ENCODE measurements around the gene RALGDS. TPM values are rescaled to one million over a fixed set of nuclear protein-coding genes. Genes with fewer than 3 reads are reported as not detected.

The RALGDS gene
- total and polyA plus RNA-seq, 5 donors = 18.5 to 36.3 (median 33.5) TPM

GRCh38 chr9:133133681-133134387 lies 12.8 kb upstream of the RALGDS start:
- no peaks in the 10 kb centered on the region for H3K27me3 ChIP-seq (ENCODE audit: control insufficient read depth, insufficient read depth)
- ATAC-seq (peak; percentile 90 to 92), DNase-seq (peak; percentile 91 to 94 (median 93))
- H3K9me3 ChIP-seq (ENCODE audit: control insufficient read depth, low read length) = no peaks in the 10 kb centered on the region
- intact Hi-C loops (cut with DNase I) = no loop called here
- peak overlapping the region; percentile 99 for H3K27ac ChIP-seq (ENCODE audit: low read length)
- WGBS = 18% methylated on average over 21 of the region's 21 CpGs
- peaks cover 27% of the 10 kb centered on the region for H3K4me1 ChIP-seq (ENCODE audit: control insufficient read depth, insufficient read depth, low read length)
- H3K4me3 ChIP-seq (ENCODE audit: low read length) = no peak overlapping the region

- Histone ChIP-seq H3K27me3 (ENCODE audit: control insufficient read depth, insufficient read depth) (no peaks in the 10 kb centered on the region), H3K27ac (ENCODE audit: low read length) (peak overlapping the region; percentile 58), H3K4me3 (ENCODE audit: low read length) (no peak overlapping the region), H3K9me3 (ENCODE audit: control insufficient read depth, low read length) (no peaks in the 10 kb centered on the region), H3K4me1 (ENCODE audit: control insufficient read depth, insufficient read depth, low read length) (peaks cover 27% of the 10 kb centered on the region)
- intact Hi-C loops (cut with DNase I) = no loop called here
- 81% methylated on average over 16 of the region's 16 CpGs for WGBS
- no peak for DNase-seq
- ATAC-seq = no peak
Measured at GRCh38 chr9:133132174-133132573, 11.1 kb upstream of the RALGDS start.

DNA sequence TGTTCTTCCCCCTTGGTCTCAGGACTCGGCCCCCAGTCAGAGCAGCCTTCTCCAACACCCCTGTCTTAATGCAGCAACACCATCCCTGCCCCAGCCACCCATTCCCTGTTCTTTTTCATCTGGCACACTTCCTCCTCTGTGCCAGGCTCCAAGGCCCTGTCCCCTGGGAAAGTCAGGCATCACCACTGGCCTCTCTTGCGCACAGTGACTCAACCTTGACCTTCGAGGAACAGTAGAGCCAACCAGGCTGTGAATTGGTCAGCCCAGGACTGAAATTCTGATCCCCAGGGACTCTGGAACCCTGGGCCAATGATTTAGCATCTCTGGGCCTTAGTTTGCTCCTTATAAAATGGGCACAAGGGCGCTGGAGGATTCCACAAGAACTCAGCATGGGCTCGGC lies 10.5 kb upstream of the RALGDS start:
- DNase-seq (no peak), ATAC-seq (no peak)
- H3K4me1 ChIP-seq (ENCODE audit: control insufficient read depth, insufficient read depth, low read length) = peaks cover 31% of the 10 kb centered on the region
- no peak overlapping the region for H3K4me3 ChIP-seq (ENCODE audit: low read length)
- no peaks in the 10 kb centered on the region for H3K27me3 ChIP-seq (ENCODE audit: control insufficient read depth, insufficient read depth)
- H3K9me3 ChIP-seq (ENCODE audit: control insufficient read depth, low read length) = no peaks in the 10 kb centered on the region
- 88% methylated on average over 5 of the region's 5 CpGs for WGBS
- no peak overlapping the region for H3K27ac ChIP-seq (ENCODE audit: low read length)
- intact Hi-C loops (cut with DNase I) = no loop called here

DNA sequence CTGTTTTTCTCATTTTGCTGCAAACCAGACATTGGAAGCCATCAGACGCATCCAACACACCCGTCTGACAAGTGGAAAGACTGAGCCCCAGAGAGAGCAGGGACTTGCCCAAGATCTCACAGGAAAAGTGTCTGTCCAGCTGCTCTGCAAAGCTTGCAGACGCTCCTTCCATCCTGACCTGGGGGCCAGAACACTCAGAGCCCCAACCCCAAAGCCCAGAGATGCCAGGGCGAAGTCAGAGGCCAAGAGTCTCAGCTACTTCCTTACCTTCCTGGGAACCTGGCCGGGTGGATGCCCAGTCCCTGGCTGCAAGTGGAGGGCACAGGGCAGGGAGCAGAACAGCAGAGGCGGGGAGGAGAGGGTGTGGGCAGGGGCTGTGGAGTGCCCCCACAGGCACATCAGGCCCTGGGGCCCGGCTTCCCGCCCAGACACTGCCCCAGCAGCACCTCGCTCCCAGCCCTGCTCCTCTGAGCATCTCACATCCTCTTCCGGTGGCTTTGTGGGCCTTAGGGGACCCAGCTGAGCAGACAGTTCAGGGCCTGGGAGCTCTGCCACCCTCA lies 9.7 kb upstream of the RALGDS start:
- 86% methylated on average over 10 of the region's 10 CpGs for WGBS
- Histone ChIP-seq H3K9me3 (ENCODE audit: control insufficient read depth, low read length) (no peaks in the 10 kb centered on the region), H3K4me1 (ENCODE audit: control insufficient read depth, insufficient read depth, low read length) (peaks cover 33% of the 10 kb centered on the region), H3K27me3 (ENCODE audit: control insufficient read depth, insufficient read depth) (no peaks in the 10 kb centered on the region), H3K27ac (ENCODE audit: low read length) (no peak overlapping the region), H3K4me3 (ENCODE audit: low read length) (no peak overlapping the region)
- ATAC-seq (no peak), DNase-seq (peak in 1 of 3 donors; percentile 60)
- intact Hi-C loops (cut with DNase I) = no loop called here

- Histone ChIP-seq H3K4me1 (ENCODE audit: control insufficient read depth, insufficient read depth, low read length) (peaks cover 22% of the 10 kb centered on the region), H3K9me3 (ENCODE audit: control insufficient read depth, low read length) (no peaks in the 10 kb centered on the region), H3K27me3 (ENCODE audit: control insufficient read depth, insufficient read depth) (no peaks in the 10 kb centered on the region), H3K27ac (ENCODE audit: low read length) (peak overlapping the region; percentile 25), H3K4me3 (ENCODE audit: low read length) (no peak overlapping the region)
- 67% methylated on average over 29 of the region's 29 CpGs for WGBS
- ATAC-seq (no peak), DNase-seq (peak in 1 of 3 donors; percentile 35)
- intact Hi-C loops (cut with DNase I) = no loop called here
Measured at GRCh38 chr9:133129001-133129795, 8.2 kb upstream of the RALGDS start.

GRCh38 chr9:133128152-133128551 lies 7.1 kb upstream of the RALGDS start:
- H3K9me3 ChIP-seq (ENCODE audit: control insufficient read depth, low read length) = no peaks in the 10 kb centered on the region
- H3K4me1 ChIP-seq (ENCODE audit: control insufficient read depth, insufficient read depth, low read length) = peaks cover 18% of the 10 kb centered on the region
- no peaks in the 10 kb centered on the region for H3K27me3 ChIP-seq (ENCODE audit: control insufficient read depth, insufficient read depth)
- no peak for ATAC-seq
- intact Hi-C loops (cut with DNase I) = no loop called here
- no peak overlapping the region for H3K4me3 ChIP-seq (ENCODE audit: low read length)
- no peak overlapping the region for H3K27ac ChIP-seq (ENCODE audit: low read length)
- WGBS = 88% methylated on average over 13 of the region's 13 CpGs
- DNase-seq = no peak

DNA sequence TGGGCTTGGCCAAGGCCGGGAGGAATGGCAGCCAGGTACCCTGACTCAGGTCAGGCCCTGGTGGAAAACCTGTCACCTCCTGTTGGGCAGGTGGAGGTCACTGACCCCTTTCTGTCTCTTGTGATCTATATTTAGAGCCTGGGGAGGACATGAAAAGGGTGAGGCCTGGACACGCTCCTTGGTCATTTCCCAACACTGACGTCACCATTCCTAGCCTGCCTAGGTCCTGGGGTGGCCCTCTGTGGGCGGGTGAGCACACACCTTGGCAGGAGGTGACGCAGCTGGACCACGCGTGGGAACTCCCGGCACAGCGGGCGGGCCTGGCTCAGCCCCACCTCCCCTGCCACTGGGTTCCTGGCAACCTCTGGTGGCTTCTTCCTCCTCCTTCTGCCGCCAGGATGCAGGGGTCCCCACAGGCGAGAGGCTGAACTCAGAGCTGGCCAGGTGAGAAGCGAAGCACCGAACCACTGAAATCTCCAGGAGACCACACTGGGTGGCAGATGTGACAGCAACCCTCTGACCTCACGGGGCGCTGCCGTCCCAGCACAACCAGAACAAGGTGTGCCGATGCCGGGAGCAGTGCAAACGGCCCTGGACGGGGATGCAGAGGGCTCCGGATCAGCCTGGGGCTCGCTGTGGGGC lies 6.4 kb upstream of the RALGDS start:
- H3K9me3 ChIP-seq (ENCODE audit: control insufficient read depth, low read length) = no peaks in the 10 kb centered on the region
- ATAC-seq (peak; percentile 12 to 50), DNase-seq (peak in 2 of 3 donors; percentile 69 to 74)
- H3K4me1 ChIP-seq (ENCODE audit: control insufficient read depth, insufficient read depth, low read length) = peaks cover 16% of the 10 kb centered on the region
- H3K4me3 ChIP-seq (ENCODE audit: low read length) = no peak overlapping the region
- intact Hi-C loops (cut with DNase I) = no loop called here
- no peaks in the 10 kb centered on the region for H3K27me3 ChIP-seq (ENCODE audit: control insufficient read depth, insufficient read depth)
- H3K27ac ChIP-seq (ENCODE audit: low read length) = peak overlapping the region; percentile 14
- WGBS = 66% methylated on average over 23 of the region's 23 CpGs

- no peaks in the 10 kb centered on the region for H3K27me3 ChIP-seq (ENCODE audit: control insufficient read depth, insufficient read depth)
- peaks cover 22% of the 10 kb centered on the region for H3K4me1 ChIP-seq (ENCODE audit: control insufficient read depth, insufficient read depth, low read length)
- peak in 1 of 2 donors; percentile 2 for ATAC-seq
- WGBS = 63% methylated on average over 17 of the region's 17 CpGs
- no peak for DNase-seq
- H3K27ac ChIP-seq (ENCODE audit: low read length) = peak overlapping the region; percentile 14
- intact Hi-C loops (cut with DNase I) = no loop called here
- H3K4me3 ChIP-seq (ENCODE audit: low read length) = no peak overlapping the region
- H3K9me3 ChIP-seq (ENCODE audit: control insufficient read depth, low read length) = no peaks in the 10 kb centered on the region
Measured at GRCh38 chr9:133126697-133127339, 5.8 kb upstream of the RALGDS start.

DNA sequence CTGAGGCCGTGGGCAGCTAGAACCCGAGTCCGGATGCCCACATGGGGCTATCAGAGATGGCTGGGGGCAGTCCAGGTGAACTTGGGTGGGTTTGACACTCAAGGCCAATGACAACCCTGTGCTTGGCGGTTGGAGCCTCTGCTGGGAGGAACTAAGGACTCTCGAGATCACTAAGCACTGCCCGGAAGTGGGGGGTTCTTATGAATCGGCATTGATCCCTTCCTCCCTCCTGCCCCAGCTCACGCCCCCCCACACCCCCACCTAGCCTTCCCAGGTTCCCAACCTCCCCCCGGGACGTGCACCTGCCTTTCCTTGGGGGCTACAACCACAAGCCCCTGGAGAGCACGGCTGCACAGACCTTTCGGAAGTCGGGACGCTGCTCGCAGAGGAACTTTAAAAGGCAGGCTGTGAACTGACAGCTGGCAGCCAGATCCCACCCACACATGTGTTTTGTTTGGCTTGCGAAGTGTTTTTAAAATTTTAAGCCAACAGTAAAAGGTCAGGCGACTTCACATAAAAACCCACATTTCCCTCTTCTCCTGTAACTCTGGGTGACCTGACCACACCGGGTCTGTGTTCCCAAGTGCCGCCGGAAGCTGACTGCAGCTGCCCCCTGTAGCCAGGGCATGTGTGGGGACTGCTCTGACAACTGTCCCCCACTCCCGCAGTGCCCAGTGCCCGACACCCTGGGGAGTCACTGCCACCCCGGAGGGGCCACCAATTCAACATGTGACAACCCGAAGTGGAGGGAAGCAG lies 5.1 kb upstream of the RALGDS start:
- peak; percentile 9 to 38 for ATAC-seq
- intact Hi-C loops (cut with DNase I) = no loop called here
- Histone ChIP-seq H3K9me3 (ENCODE audit: control insufficient read depth, low read length) (no peaks in the 10 kb centered on the region), H3K4me3 (ENCODE audit: low read length) (peak overlapping the region; percentile 21), H3K4me1 (ENCODE audit: control insufficient read depth, insufficient read depth, low read length) (peaks cover 22% of the 10 kb centered on the region), H3K27ac (ENCODE audit: low read length) (peak overlapping the region; percentile 49), H3K27me3 (ENCODE audit: control insufficient read depth, insufficient read depth) (no peaks in the 10 kb centered on the region)
- 16% methylated on average over 24 of the region's 24 CpGs for WGBS
- peak; percentile 68 to 86 (median 75) for DNase-seq

- no peak for DNase-seq
- intact Hi-C loops (cut with DNase I) = no loop called here
- H3K4me3 ChIP-seq (ENCODE audit: low read length) = no peak overlapping the region
- H3K27me3 ChIP-seq (ENCODE audit: control insufficient read depth, insufficient read depth) = no peaks in the 10 kb centered on the region
- WGBS = 73% methylated on average over 2 of the region's 2 CpGs
- no peaks in the 10 kb centered on the region for H3K9me3 ChIP-seq (ENCODE audit: control insufficient read depth, low read length)
- no peak overlapping the region for H3K27ac ChIP-seq (ENCODE audit: low read length)
- ATAC-seq = no peak
- peaks cover 25% of the 10 kb centered on the region for H3K4me1 ChIP-seq (ENCODE audit: control insufficient read depth, insufficient read depth, low read length)
Measured at GRCh38 chr9:133124907-133125275, 3.9 kb upstream of the RALGDS start.
